ENCODE measurements around the gene SNX33.

GRCh38 chr15:75637245-75638009 is 10.3 kb upstream of the SNX33 start:
- no peak for TF ChIP-seq POLR2A (IDR thresholded peaks at IDR 0.05)
- TF ChIP-seq, protein P1, sequence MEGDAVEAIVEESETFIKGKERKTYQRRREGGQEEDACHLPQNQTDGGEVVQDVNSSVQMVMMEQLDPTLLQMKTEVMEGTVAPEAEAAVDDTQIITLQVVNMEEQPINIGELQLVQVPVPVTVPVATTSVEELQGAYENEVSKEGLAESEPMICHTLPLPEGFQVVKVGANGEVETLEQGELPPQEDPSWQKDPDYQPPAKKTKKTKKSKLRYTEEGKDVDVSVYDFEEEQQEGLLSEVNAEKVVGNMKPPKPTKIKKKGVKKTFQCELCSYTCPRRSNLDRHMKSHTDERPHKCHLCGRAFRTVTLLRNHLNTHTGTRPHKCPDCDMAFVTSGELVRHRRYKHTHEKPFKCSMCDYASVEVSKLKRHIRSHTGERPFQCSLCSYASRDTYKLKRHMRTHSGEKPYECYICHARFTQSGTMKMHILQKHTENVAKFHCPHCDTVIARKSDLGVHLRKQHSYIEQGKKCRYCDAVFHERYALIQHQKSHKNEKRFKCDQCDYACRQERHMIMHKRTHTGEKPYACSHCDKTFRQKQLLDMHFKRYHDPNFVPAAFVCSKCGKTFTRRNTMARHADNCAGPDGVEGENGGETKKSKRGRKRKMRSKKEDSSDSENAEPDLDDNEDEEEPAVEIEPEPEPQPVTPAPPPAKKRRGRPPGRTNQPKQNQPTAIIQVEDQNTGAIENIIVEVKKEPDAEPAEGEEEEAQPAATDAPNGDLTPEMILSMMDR (IDR thresholded peaks at IDR 0.05) = no peak

Data from heart left ventricle (tissue), 13 donors.